ENCODE data around the gene XCL2. TPM values are rescaled to one million over a fixed set of nuclear protein-coding genes. Genes with fewer than 3 reads are reported as not detected.

XCL2 gene
- total RNA-seq, 1 donor from 2014 or later: not detected

DNA sequence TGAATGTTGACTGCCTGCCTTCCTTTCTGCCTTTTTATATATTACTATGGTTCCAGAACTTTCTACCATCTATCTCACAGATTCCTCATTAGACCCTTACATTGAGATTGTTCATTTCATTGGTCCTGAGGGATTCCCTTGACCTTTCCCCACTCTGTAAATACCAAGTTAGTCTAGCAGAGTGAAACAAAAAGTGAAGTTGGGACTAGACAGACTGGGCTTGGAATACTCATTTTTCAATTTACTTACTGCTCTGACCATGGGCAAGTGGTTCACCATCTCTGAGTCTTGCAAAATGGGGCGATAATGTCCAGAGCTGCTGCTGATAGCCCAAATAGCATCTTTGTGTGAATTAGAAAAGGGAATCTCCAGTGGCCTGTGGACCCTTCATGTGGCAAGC is 38.8 kb downstream of the XCL2 start:
- Mint-ChIP-seq H3K27me3 (ENCODE audit: low read depth) (no peaks in the 10 kb centered on the region), H3K4me3 (ENCODE audit: unreplicated experiment) (no peak overlapping the region), H3K27ac (ENCODE audit: unreplicated experiment) (no peak overlapping the region), H3K9me3 (ENCODE audit: low read depth) (no peaks in the 10 kb centered on the region), H3K4me1 (ENCODE audit: low read depth) (peaks cover 6% of the 10 kb centered on the region), H3K36me3 (ENCODE audit: low read depth) (no peaks in the 10 kb centered on the region)
- no peak for DNase-seq (ENCODE audit: low spot score)
- TF ChIP-seq, protein P1, sequence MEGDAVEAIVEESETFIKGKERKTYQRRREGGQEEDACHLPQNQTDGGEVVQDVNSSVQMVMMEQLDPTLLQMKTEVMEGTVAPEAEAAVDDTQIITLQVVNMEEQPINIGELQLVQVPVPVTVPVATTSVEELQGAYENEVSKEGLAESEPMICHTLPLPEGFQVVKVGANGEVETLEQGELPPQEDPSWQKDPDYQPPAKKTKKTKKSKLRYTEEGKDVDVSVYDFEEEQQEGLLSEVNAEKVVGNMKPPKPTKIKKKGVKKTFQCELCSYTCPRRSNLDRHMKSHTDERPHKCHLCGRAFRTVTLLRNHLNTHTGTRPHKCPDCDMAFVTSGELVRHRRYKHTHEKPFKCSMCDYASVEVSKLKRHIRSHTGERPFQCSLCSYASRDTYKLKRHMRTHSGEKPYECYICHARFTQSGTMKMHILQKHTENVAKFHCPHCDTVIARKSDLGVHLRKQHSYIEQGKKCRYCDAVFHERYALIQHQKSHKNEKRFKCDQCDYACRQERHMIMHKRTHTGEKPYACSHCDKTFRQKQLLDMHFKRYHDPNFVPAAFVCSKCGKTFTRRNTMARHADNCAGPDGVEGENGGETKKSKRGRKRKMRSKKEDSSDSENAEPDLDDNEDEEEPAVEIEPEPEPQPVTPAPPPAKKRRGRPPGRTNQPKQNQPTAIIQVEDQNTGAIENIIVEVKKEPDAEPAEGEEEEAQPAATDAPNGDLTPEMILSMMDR (IDR thresholded peaks at IDR 0.05): no peak

DNA sequence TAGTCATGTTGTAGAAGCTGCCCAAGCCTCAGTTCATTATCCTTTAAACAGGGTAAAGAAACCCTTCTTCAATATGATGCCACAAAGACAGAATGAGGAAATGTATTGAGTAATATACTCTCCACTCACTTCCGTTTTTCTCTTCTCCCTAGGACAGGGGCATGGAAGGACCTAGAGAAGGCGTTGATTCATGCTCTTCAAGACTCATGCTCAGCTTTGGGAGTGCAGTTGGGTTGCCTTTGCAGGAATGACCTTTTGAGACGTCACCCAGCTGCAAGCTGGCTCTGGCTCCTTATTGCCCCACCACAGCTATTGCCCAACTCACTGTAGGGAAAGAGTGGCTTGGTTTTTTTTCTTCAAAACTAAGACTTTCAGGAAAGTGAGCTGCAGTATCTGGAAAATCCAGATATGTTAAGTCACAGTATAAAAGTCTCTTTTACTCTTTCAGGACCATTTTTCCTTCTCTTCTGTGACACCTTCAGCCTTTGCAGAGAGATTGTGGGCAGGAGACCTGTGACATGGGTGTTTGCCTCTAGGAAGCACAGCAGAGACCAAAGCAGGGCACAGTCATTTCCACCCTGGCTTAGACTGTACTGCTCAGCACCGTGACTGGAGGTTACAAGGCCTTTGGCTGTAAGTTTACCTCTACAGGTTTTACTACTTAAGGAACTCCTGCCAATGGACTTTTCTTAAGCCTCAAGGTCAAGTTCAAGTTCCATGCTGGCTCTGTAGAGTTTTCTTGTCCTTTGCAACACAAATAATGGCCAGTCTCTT is 39.5 kb downstream of the XCL2 start:
- no peak overlapping the region for H3K27ac Mint-ChIP-seq (ENCODE audit: unreplicated experiment)
- peaks cover 12% of the 10 kb centered on the region for H3K4me1 Mint-ChIP-seq (ENCODE audit: low read depth)
- no peak for DNase-seq (ENCODE audit: low spot score)

DNA sequence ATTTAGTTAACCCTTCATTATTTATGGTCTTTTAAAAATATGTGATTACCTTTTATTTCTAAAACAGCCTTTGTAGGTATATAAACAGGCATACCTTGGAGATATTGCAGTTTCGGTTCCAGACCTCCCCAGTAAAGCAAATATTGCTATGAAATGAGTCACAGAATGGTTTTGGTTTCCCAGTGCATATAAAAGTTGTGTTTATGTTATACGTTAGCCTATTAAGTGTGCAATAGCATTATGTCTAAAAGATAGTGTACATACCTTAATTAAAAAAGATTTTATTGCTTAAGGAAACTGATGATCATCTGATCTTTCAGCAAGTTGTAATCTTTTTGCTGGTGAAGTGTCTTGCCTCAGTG is 44.1 kb downstream of the XCL2 start:
- Mint-ChIP-seq H3K27me3 (ENCODE audit: low read depth) (no peaks in the 10 kb centered on the region), H3K9me3 (ENCODE audit: low read depth) (no peaks in the 10 kb centered on the region)
- DNase-seq (ENCODE audit: low spot score): no peak

More for the DNA sequence above, 39.5 kb downstream of the XCL2 start:
- Mint-ChIP-seq H3K9me3 (ENCODE audit: low read depth) (no peaks in the 10 kb centered on the region), H3K27me3 (ENCODE audit: low read depth) (no peaks in the 10 kb centered on the region), H3K36me3 (ENCODE audit: low read depth) (no peaks in the 10 kb centered on the region), H3K4me3 (ENCODE audit: unreplicated experiment) (no peak overlapping the region)
- TF ChIP-seq, protein P1 (IDR thresholded peaks at IDR 0.05): no peak

DNA sequence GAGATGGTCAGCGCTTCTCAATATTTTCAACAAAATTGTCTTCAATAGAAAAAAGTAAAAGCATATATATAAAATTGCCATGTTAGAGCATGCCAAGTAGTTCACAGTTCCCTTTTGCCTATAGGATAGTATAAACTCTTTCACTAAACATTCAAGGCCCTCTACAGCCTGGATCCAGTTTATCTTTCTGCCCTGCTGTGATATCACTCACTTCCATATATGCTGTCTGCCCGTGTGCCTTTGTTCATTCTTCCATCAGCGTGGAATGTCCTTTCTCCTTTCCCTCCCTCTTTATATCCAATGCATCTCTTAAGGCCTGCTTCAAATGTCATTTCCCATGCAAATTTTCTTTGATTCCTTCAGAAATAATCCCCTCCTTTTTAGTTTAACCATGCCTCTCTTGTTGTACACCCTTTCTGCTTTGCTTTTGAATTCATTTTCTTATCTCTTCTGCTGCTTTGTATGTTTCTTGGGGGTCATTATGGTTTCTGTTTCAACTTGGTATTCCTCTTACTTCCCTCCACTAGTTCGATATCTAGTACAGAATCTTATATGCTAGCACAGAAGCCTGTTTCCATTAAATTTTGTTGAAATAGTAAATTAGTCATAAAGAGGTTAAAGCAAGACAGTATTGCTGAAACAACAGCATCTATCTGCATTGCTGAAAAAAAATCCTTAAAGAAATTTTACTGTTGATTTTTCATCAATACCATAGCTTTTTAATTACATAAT is 44.7 kb downstream of the XCL2 start:
- Mint-ChIP-seq H3K4me1 (ENCODE audit: low read depth) (peaks cover 47% of the 10 kb centered on the region), H3K27me3 (ENCODE audit: low read depth) (no peaks in the 10 kb centered on the region)

More for the DNA sequence above, 44.1 kb downstream of the XCL2 start:
- TF ChIP-seq, protein P1 (IDR thresholded peaks at IDR 0.05): no peak
- Mint-ChIP-seq H3K36me3 (ENCODE audit: low read depth) (no peaks in the 10 kb centered on the region), H3K4me3 (ENCODE audit: unreplicated experiment) (no peak overlapping the region), H3K4me1 (ENCODE audit: low read depth) (peaks cover 47% of the 10 kb centered on the region), H3K27ac (ENCODE audit: unreplicated experiment) (no peak overlapping the region)

DNA sequence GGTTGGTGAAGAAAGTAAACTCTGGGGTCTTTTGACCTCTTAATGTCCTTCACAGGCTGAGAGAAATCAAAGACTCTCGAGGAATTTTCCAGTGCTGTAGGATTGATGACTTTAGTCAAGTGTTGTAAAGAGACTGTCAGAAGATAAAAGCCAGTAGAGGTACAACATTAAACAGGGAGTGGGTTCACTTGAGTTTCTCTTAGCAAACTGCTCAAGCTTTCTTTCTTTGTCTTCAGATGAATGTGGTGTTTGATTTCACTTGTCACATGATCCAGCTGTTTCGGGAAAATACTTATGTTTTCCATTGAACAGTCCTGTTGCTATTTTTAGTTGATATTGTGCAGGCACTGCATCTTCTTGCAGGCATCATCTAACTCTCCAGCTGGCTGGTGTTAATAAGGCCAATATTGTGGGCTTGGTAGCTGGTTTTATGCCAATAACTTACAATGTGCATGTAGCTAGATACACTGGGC is 45.6 kb downstream of the XCL2 start:
- peaks cover 47% of the 10 kb centered on the region for H3K4me1 Mint-ChIP-seq (ENCODE audit: low read depth)
- DNase-seq (ENCODE audit: low spot score): no peak
- no peaks in the 10 kb centered on the region for H3K36me3 Mint-ChIP-seq (ENCODE audit: low read depth)
- H3K9me3 Mint-ChIP-seq (ENCODE audit: low read depth): no peaks in the 10 kb centered on the region
- H3K4me3 Mint-ChIP-seq (ENCODE audit: unreplicated experiment): no peak overlapping the region
- no peaks in the 10 kb centered on the region for H3K27me3 Mint-ChIP-seq (ENCODE audit: low read depth)
- TF ChIP-seq, protein P1 (IDR thresholded peaks at IDR 0.05): no peak
- H3K27ac Mint-ChIP-seq (ENCODE audit: unreplicated experiment): no peak overlapping the region

More for the DNA sequence above, 44.7 kb downstream of the XCL2 start:
- Mint-ChIP-seq H3K36me3 (ENCODE audit: low read depth) (no peaks in the 10 kb centered on the region), H3K27ac (ENCODE audit: unreplicated experiment) (no peak overlapping the region), H3K9me3 (ENCODE audit: low read depth) (no peaks in the 10 kb centered on the region), H3K4me3 (ENCODE audit: unreplicated experiment) (no peak overlapping the region)
- TF ChIP-seq, protein P1 (IDR thresholded peaks at IDR 0.05): no peak
- DNase-seq (ENCODE audit: low spot score): no peak

Measured in chondrocyte (in vitro differentiated cells).